ENCODE data around the gene MBP. TPM values are rescaled to one million over a fixed set of nuclear protein-coding genes. Genes with fewer than 3 reads are reported as not detected.

The MBP gene
- polyA plus RNA-seq, 1 donor from 2014 or later: 3.3 TPM

GRCh38 chr18:77039196-77040130 lies 93.1 kb downstream of the MBP start:
- Histone ChIP-seq H2AFZ (ENCODE audit: low read depth, low read length) (no peak overlapping the region), H3K9me3 (ENCODE audit: low read length) (no peaks in the 10 kb centered on the region), H3K36me3 (ENCODE audit: insufficient read depth, low read length) (no peaks in the 10 kb centered on the region), H3F3A (ENCODE audit: insufficient read depth, low read length, poor library complexity, severe bottlenecking) (no peaks in the 10 kb centered on the region), H3K9ac (ENCODE audit: low read length) (no peak overlapping the region), H3K4me2 (ENCODE audit: low read length) (no peak overlapping the region), H3K9me2 (ENCODE audit: insufficient read depth, low read length) (no peaks in the 10 kb centered on the region), H3K79me2 (replicated peaks; ENCODE audit: insufficient read depth, low read length) (no peaks in the 10 kb centered on the region), H4K20me1 (ENCODE audit: insufficient read depth) (no peaks in the 10 kb centered on the region), H3K4me3 (ENCODE audit: low read length) (no peak overlapping the region), H3K27ac (ENCODE audit: low read length) (no peak overlapping the region), H3K27me3 (ENCODE audit: insufficient read depth, low read depth, low read length) (no peaks in the 10 kb centered on the region)
- TF ChIP-seq POLR2AphosphoS5 (IDR thresholded peaks at IDR 0.05) (no peak), RAD21 (conservative IDR thresholded peaks at IDR 0.05) (no peak), MXI1 (conservative IDR thresholded peaks at IDR 0.05; ENCODE audit: poor library complexity, severe bottlenecking) (no peak), EZH2 (IDR thresholded peaks at IDR 0.05; ENCODE audit: borderline replicate concordance, insufficient read depth, low read length, poor library complexity, severe bottlenecking) (no peak), TAF1 (IDR thresholded peaks at IDR 0.05; ENCODE audit: low read depth) (no peak), SMC3 (conservative IDR thresholded peaks at IDR 0.05; ENCODE audit: poor library complexity) (no peak), EP300 (conservative IDR thresholded peaks at IDR 0.05; ENCODE audit: poor library complexity, severe bottlenecking) (no peak), REST (IDR thresholded peaks at IDR 0.05; ENCODE audit: borderline replicate concordance) (no peak)
- TF ChIP-seq, protein P1, sequence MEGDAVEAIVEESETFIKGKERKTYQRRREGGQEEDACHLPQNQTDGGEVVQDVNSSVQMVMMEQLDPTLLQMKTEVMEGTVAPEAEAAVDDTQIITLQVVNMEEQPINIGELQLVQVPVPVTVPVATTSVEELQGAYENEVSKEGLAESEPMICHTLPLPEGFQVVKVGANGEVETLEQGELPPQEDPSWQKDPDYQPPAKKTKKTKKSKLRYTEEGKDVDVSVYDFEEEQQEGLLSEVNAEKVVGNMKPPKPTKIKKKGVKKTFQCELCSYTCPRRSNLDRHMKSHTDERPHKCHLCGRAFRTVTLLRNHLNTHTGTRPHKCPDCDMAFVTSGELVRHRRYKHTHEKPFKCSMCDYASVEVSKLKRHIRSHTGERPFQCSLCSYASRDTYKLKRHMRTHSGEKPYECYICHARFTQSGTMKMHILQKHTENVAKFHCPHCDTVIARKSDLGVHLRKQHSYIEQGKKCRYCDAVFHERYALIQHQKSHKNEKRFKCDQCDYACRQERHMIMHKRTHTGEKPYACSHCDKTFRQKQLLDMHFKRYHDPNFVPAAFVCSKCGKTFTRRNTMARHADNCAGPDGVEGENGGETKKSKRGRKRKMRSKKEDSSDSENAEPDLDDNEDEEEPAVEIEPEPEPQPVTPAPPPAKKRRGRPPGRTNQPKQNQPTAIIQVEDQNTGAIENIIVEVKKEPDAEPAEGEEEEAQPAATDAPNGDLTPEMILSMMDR (IDR thresholded peaks at IDR 0.05; ENCODE audit: poor library complexity, severe bottlenecking): no peak

DNA sequence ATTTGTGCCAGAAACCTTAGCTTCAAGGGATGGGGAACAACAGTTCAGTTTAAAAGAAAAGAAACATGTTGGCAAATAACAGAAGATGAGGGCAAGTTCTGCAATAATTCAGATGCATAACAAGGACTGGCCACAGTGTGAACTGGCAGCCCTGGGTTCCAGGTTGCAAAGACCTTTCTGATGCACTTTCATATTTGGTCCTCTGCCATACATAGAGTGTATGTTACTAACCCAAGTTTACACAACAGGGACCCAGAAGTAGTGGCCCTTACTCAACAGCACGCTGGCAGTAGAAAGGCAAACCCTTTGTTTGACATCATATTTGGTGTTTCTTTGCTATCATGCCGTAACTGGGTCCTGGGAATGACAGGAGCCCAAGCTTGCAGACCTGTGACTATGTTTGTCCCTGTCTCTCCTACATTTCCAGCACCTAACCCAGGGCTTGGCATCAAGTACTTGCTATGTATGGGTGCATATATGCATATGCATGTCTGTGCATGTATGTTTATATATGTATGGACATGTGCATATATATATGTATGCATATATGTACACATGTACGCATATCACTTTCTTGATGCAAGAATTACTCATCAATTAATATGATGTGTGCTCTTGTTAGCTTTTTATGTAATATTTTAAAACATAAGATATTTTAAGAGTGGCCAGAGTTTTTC lies 94.3 kb downstream of the MBP start:
- Histone ChIP-seq H3K9ac (ENCODE audit: low read length) (no peak overlapping the region), H2AFZ (ENCODE audit: low read depth, low read length) (no peak overlapping the region), H3K27ac (ENCODE audit: low read length) (no peak overlapping the region), H3K79me2 (replicated peaks; ENCODE audit: insufficient read depth, low read length) (no peaks in the 10 kb centered on the region), H3K4me2 (ENCODE audit: low read length) (no peak overlapping the region), H3K4me3 (ENCODE audit: low read length) (no peak overlapping the region), H3K9me2 (ENCODE audit: insufficient read depth, low read length) (no peaks in the 10 kb centered on the region), H3K36me3 (ENCODE audit: insufficient read depth, low read length) (no peaks in the 10 kb centered on the region), H4K20me1 (ENCODE audit: insufficient read depth) (no peaks in the 10 kb centered on the region), H3K27me3 (ENCODE audit: insufficient read depth, low read depth, low read length) (no peaks in the 10 kb centered on the region), H3K9me3 (ENCODE audit: low read length) (no peaks in the 10 kb centered on the region), H3F3A (ENCODE audit: insufficient read depth, low read length, poor library complexity, severe bottlenecking) (no peaks in the 10 kb centered on the region)
- TF ChIP-seq EP300 (conservative IDR thresholded peaks at IDR 0.05; ENCODE audit: poor library complexity, severe bottlenecking) (no peak), RAD21 (conservative IDR thresholded peaks at IDR 0.05) (no peak), TAF1 (IDR thresholded peaks at IDR 0.05; ENCODE audit: low read depth) (no peak), POLR2AphosphoS5 (IDR thresholded peaks at IDR 0.05) (no peak), MXI1 (conservative IDR thresholded peaks at IDR 0.05; ENCODE audit: poor library complexity, severe bottlenecking) (no peak), REST (IDR thresholded peaks at IDR 0.05; ENCODE audit: borderline replicate concordance) (no peak), SMC3 (conservative IDR thresholded peaks at IDR 0.05; ENCODE audit: poor library complexity) (no peak), EZH2 (IDR thresholded peaks at IDR 0.05; ENCODE audit: borderline replicate concordance, insufficient read depth, low read length, poor library complexity, severe bottlenecking) (no peak)
- TF ChIP-seq, protein P1 (IDR thresholded peaks at IDR 0.05; ENCODE audit: poor library complexity, severe bottlenecking): no peak

Measured in neural cell (in vitro differentiated cells).